ENCODE data around the gene PTPN3. TPM values are rescaled to one million over a fixed set of nuclear protein-coding genes. Genes with fewer than 3 reads are reported as not detected.

Gene PTPN3
- polyA plus RNA-seq, 3 donors: not detected

DNA sequence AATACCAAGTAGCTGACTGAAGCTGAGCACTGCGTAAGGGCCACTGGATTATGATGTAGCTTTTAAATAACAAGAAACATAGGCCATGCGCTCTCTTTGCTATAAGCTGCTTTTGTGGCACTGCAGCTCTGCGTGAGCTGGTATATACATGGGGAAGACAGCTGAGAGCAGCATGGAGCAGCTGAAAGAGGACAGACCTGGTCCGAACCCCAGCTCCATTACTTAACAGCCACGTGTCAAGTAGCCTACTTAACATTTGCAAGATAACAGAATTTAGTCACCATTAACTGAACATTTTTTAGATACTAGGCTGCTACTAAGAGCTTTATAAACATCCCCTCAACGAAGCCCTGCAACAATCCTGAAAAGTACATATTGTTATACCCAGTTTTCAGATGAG, 69.3 kb downstream of the PTPN3 start:
- peaks cover 0 to 6% (median 0%) of the 10 kb centered on the region in 7 donors for H3K9me3 Mint-ChIP-seq
- H3K4me1 Mint-ChIP-seq: no peaks in the 10 kb centered on the region
- H3K4me1 ChIP-seq (ENCODE audit: control insufficient read depth in 1 of 2, insufficient read depth in 2 of 2, low read length in 2 of 2): no peaks in the 10 kb centered on the region
- H3K27me3 Mint-ChIP-seq (ENCODE audit: low read depth in 3 of 3): peaks cover 19 to 38% (median 26%) of the 10 kb centered on the region in 3 donors
- no peak overlapping the region for H2AFZ ChIP-seq (ENCODE audit: insufficient read depth, low read depth, low read length, poor library complexity, severe bottlenecking)
- 95% methylated on average over 3 of the region's 6 CpGs for WGBS (ENCODE audit: insufficient coverage)
- no peaks in the 10 kb centered on the region for H3K36me3 Mint-ChIP-seq
- DNase-seq: no peak
- H3K27ac Mint-ChIP-seq: no peak overlapping the region
- peaks cover 2 to 7% of the 10 kb centered on the region in 2 donors for H3K27me3 ChIP-seq (ENCODE audit: control insufficient read depth in 2 of 2, insufficient read depth in 2 of 2, low read length in 2 of 2)
- H3K4me3 ChIP-seq (replicated peaks in 1 of 3; ENCODE audit: low read depth in 2 of 3, low read length in 3 of 3): no peak overlapping the region
- H3K79me2 ChIP-seq (ENCODE audit: insufficient read depth, low read length): no peaks in the 10 kb centered on the region
- no peaks in the 10 kb centered on the region for H3K9me3 ChIP-seq (replicated peaks in 1 of 2; ENCODE audit: control insufficient read depth in 1 of 2, insufficient read depth in 1 of 2, low read length in 2 of 2)
- H3K4me3 Mint-ChIP-seq: no peak overlapping the region
- no peak overlapping the region for H3K4me2 ChIP-seq (replicated peaks; ENCODE audit: extremely low read depth, low read length, poor library complexity, severe bottlenecking)
- TF ChIP-seq, protein P1, sequence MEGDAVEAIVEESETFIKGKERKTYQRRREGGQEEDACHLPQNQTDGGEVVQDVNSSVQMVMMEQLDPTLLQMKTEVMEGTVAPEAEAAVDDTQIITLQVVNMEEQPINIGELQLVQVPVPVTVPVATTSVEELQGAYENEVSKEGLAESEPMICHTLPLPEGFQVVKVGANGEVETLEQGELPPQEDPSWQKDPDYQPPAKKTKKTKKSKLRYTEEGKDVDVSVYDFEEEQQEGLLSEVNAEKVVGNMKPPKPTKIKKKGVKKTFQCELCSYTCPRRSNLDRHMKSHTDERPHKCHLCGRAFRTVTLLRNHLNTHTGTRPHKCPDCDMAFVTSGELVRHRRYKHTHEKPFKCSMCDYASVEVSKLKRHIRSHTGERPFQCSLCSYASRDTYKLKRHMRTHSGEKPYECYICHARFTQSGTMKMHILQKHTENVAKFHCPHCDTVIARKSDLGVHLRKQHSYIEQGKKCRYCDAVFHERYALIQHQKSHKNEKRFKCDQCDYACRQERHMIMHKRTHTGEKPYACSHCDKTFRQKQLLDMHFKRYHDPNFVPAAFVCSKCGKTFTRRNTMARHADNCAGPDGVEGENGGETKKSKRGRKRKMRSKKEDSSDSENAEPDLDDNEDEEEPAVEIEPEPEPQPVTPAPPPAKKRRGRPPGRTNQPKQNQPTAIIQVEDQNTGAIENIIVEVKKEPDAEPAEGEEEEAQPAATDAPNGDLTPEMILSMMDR (IDR thresholded peaks at IDR 0.05): no peak
- no peak overlapping the region for H3K9ac ChIP-seq (ENCODE audit: insufficient read depth, low read length, poor library complexity, severe bottlenecking)
- H3K36me3 ChIP-seq (replicated peaks in 1 of 2; ENCODE audit: control insufficient read depth in 1 of 2, insufficient read depth in 2 of 2, low read length in 2 of 2): no peaks in the 10 kb centered on the region
- intact Hi-C loops (cut with micrococcal nuclease): no loop called here
- H3K27ac ChIP-seq (ENCODE audit: low read depth in 1 of 2, low read length in 2 of 2): no peak overlapping the region
- H4K20me1 ChIP-seq (ENCODE audit: insufficient read depth, low read length): no peaks in the 10 kb centered on the region

DNA sequence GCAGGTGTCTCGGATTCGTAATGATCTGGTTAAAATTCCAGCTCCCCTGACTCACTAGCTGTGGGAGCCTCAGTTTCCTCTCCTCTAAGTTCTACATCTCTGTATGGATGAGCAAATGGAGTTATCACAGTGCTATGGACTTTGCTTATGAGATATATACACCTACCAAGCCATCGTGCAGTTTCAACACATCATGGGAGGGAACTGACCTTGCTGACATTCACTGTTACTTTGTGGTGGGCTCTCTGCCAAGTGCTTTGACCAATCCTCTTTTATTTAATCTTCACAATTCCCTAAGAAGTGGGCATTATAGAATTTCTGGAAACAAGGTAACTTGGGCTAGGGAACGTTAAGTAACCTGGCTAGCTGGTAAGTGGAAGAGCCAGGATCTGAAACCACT, 70.2 kb downstream of the PTPN3 start:
- intact Hi-C loops (cut with micrococcal nuclease): no loop called here
- H3K36me3 ChIP-seq (replicated peaks in 1 of 2; ENCODE audit: control insufficient read depth in 1 of 2, insufficient read depth in 2 of 2, low read length in 2 of 2): no peaks in the 10 kb centered on the region
- H3K4me3 Mint-ChIP-seq: no peak overlapping the region
- no peaks in the 10 kb centered on the region for H4K20me1 ChIP-seq (ENCODE audit: insufficient read depth, low read length)
- no peak overlapping the region for H3K4me2 ChIP-seq (replicated peaks; ENCODE audit: extremely low read depth, low read length, poor library complexity, severe bottlenecking)
- no peak overlapping the region for H3K4me3 ChIP-seq (replicated peaks in 1 of 3; ENCODE audit: low read depth in 2 of 3, low read length in 3 of 3)
- WGBS (ENCODE audit: insufficient coverage): no CpG with 5 or more reads among the region's 4 CpGs
- TF ChIP-seq, protein P1 (IDR thresholded peaks at IDR 0.05): no peak
- H3K9ac ChIP-seq (ENCODE audit: insufficient read depth, low read length, poor library complexity, severe bottlenecking): no peak overlapping the region
- H3K79me2 ChIP-seq (ENCODE audit: insufficient read depth, low read length): no peaks in the 10 kb centered on the region
- peaks cover 0 to 2% (median 0%) of the 10 kb centered on the region in 7 donors for H3K9me3 Mint-ChIP-seq
- DNase-seq: no peak
- H3K4me1 Mint-ChIP-seq: no peaks in the 10 kb centered on the region
- no peak overlapping the region for H3K27ac ChIP-seq (ENCODE audit: low read depth in 1 of 2, low read length in 2 of 2)
- H3K27me3 Mint-ChIP-seq (ENCODE audit: low read depth in 3 of 3): peaks cover 27 to 40% (median 31%) of the 10 kb centered on the region in 3 donors
- no peak overlapping the region for H2AFZ ChIP-seq (ENCODE audit: insufficient read depth, low read depth, low read length, poor library complexity, severe bottlenecking)
- no peak overlapping the region for H3K27ac Mint-ChIP-seq
- H3K36me3 Mint-ChIP-seq: no peaks in the 10 kb centered on the region
- peaks cover 0 to 7% of the 10 kb centered on the region in 2 donors for H3K27me3 ChIP-seq (ENCODE audit: control insufficient read depth in 2 of 2, insufficient read depth in 2 of 2, low read length in 2 of 2)
- no peaks in the 10 kb centered on the region for H3K4me1 ChIP-seq (ENCODE audit: control insufficient read depth in 1 of 2, insufficient read depth in 2 of 2, low read length in 2 of 2)
- H3K9me3 ChIP-seq (replicated peaks in 1 of 2; ENCODE audit: control insufficient read depth in 1 of 2, insufficient read depth in 1 of 2, low read length in 2 of 2): no peaks in the 10 kb centered on the region

Data from CD14-positive monocyte (primary cell).